T-cell (primary cell): ENCODE measurements around the gene RUNX1. TPM values are rescaled to one million over a fixed set of nuclear protein-coding genes. Genes with fewer than 3 reads are reported as not detected.

Experiments
- ATAC-seq, 4 experiments: fragments of 200-7000 bp in 3 of 4; fragments of 150-1000 bp in 1 of 4; cut with Tn5 transposase; replicated peaks in 1 of 4; 1 replicate in 3 of 4; 2 replicates in 1 of 4; pipeline ENCODE4 v1.10.0; 2021; ENCODE audit warnings: moderate library complexity in 3 of 4, mild to moderate bottlenecking in 2 of 4, moderate number of reproducible peaks in 1 of 4
- CTCF ChIA-PET, 2 donors: fragments of 300-600 bp; sonication (Branson Sonifier 250); formaldehyde crosslinking; loops; one replicate each; lab custom pipeline; 2022; ENCODE audit warnings: antibody characterized with exemption in 2 of 2; lab: Charles Lee
- POLR2A ChIA-PET, 2 donors: fragments of 300-600 bp; sonication (Branson Sonifier 250); formaldehyde crosslinking; loops; one replicate each; lab custom pipeline; 2022; ENCODE audit warnings: antibody characterized with exemption in 2 of 2; lab: Charles Lee
- DNase-seq, 35 experiments: peaks; one replicate each; pipeline versions ENCODE4 v3.0.0 to v3.0.0-alpha.2; 2013 to 2023
- H3K27ac ChIP-seq: one replicate; pipeline ENCODE4 v1.5.1; 2013; ENCODE audit warnings: low read length
- H3K27me3 ChIP-seq, 2 experiments: replicated peaks in 1 of 2; 1 replicate in 1 of 2; 2 replicates in 1 of 2; pipeline versions ENCODE4 v1.6.1 to v1.7.0; 2013; ENCODE audit warnings: low read length in 1 of 2, mixed read lengths in 1 of 2; ENCODE audit not compliant: control insufficient read depth in 2 of 2, insufficient read depth in 2 of 2; ENCODE audit errors: extremely low read depth in 1 of 2
- H3K36me3 ChIP-seq, 2 donors: 1 replicate in 1 of 2; 2 replicates in 1 of 2; pipeline versions ENCODE4 v1.6.1 to v1.7.0; 2013; ENCODE audit warnings: low read length in 1 of 2; ENCODE audit not compliant: control insufficient read depth in 2 of 2, insufficient read depth in 1 of 2; ENCODE audit errors: extremely low read depth in 1 of 2
- H3K4me1 ChIP-seq, 2 experiments: 1 replicate in 1 of 2; 2 replicates in 1 of 2; pipeline versions ENCODE4 v1.6.1 to v1.7.0; 2013; ENCODE audit warnings: low read length in 2 of 2, mixed read lengths in 1 of 2; ENCODE audit not compliant: insufficient read depth in 2 of 2, control insufficient read depth in 1 of 2; ENCODE audit errors: extremely low read depth in 1 of 2
- H3K4me3 ChIP-seq, 2 donors: 1 replicate in 1 of 2; 2 replicates in 1 of 2; pipeline versions ENCODE4 v1.5.1 to v1.7.0; 2013; ENCODE audit warnings: mild to moderate bottlenecking in 2 of 2, low read length in 1 of 2, moderate library complexity in 1 of 2; ENCODE audit not compliant: control insufficient read depth in 1 of 2; ENCODE audit errors: extremely low read depth in 1 of 2
- H3K9me3 ChIP-seq: 2 replicates; pipeline ENCODE4 v1.7.0; 2013
- H3K27ac Mint-ChIP-seq, 2 donors: one replicate each; pipeline ENCODE4 v1.8.0; 2020 to 2021; ENCODE audit warnings: mild to moderate bottlenecking in 2 of 2, mixed read lengths in 2 of 2
- H3K27me3 Mint-ChIP-seq, 2 donors: one replicate each; pipeline ENCODE4 v1.8.0; 2021 to 2022; ENCODE audit warnings: mixed read lengths in 2 of 2
- H3K36me3 Mint-ChIP-seq: one replicate; pipeline ENCODE4 v1.8.0; 2021; ENCODE audit warnings: mixed read lengths
- H3K4me1 Mint-ChIP-seq, 3 donors: one replicate each; pipeline ENCODE4 v1.8.0; 2020 to 2022; ENCODE audit warnings: mixed read lengths in 3 of 3, mild to moderate bottlenecking in 1 of 3
- H3K4me3 Mint-ChIP-seq, 3 donors: one replicate each; pipeline ENCODE4 v1.8.0; 2020 to 2022; ENCODE audit warnings: mild to moderate bottlenecking in 3 of 3, mixed read lengths in 3 of 3, moderate library complexity in 3 of 3
- H3K9me3 Mint-ChIP-seq, 3 donors: one replicate each; pipeline ENCODE4 v1.8.0; 2020 to 2022; ENCODE audit warnings: mixed read lengths in 3 of 3
- whole genome bisulfite sequencing: methylation state at CpG from one replicate; pipeline ENCODE4 v1.1.5; 2013; ENCODE audit warnings: missing lambda C conversion rate; ENCODE audit not compliant: insufficient coverage; 5-methylcytosine and 5-hydroxymethylcytosine counted together
- total RNA-seq, 35 experiments: library from RNA in 6 of 35; stranded (reverse) in 6 of 35; fragments of 120-200 nt in 1 of 35; gene quantifications; one replicate each; pipeline versions ENCODE4 v1.2.1 to v1.2.4 and lab custom pipeline; 2013 to 2026

The RUNX1 gene
- total RNA-seq, 5 donors from 2014 or later (not counting 1 experiment from before 2014, with no cell fraction given): 87.0 to 117 (median 104) TPM

DNA sequence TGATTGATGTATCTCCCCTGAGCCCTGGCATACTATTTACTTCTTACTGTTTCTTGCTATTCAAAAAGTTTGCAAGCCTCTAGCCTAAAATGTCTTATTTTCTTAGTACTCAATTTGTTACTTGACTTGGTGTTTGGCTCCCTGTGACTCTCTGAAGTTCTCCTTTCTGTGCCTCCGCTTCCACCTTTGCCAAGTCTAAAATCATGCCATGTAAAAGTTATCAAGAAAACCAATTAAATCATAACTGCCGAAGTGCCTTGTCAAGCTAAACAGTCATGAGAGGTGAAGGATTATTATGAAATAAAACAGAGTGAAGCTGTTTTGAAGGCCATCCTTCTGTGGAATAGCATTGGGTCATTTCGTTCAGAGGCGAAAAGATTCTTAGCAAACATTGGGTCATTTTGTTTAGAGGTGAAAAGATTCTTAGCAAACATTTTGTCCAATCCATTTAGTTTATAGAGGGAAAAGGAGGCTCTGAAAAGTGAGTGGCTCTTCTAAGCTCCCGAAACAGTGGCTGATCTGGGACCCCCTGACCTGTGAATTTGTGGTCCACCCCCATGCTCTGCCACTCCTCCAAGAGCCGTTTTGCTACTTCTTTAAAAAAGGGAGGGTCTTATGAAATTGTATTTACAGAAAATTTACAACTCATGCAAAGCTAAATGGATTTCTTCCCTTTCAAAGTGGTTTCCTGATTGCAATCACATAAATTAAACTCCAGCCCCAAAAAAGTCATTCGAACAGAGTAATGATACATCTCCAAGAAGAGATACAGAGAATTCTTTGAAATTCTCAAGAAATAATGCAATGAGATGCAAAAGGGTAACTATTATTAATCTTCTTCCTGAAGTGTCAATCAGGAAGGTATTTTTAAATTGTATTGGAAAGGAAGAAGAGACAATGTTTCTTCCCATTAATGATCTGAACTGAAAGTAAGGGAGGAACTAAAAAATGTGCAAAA lies 141.4 kb downstream of the RUNX1 start:
- H3K4me1 ChIP-seq: peaks cover 9 to 38% of the 10 kb centered on the region in 2 experiments
- Mint-ChIP-seq H3K27ac (peak overlapping the region; percentile 47 to 53), H3K4me1 (peaks cover 80 to 82% (median 82%) of the 10 kb centered on the region in 3 donors), H3K9me3 (no peaks in the 10 kb centered on the region), H3K36me3 (peaks cover 10% of the 10 kb centered on the region), H3K4me3 (peak overlapping the region in 1 of 3 donors; percentile 1), H3K27me3 (no peaks in the 10 kb centered on the region)
- no peak for ATAC-seq
- no CpG with 5 or more reads among the region's 7 CpGs for WGBS
- H3K4me3 ChIP-seq: no peak overlapping the region
- CTCF ChIA-PET: no interaction called here
- H3K36me3 ChIP-seq: no peaks in the 10 kb centered on the region
- no peaks in the 10 kb centered on the region for H3K27me3 ChIP-seq
- no peaks in the 10 kb centered on the region for H3K9me3 ChIP-seq
- DNase-seq: no peak
- POLR2A ChIA-PET: no interaction called here
- H3K27ac ChIP-seq: no peak overlapping the region

DNA sequence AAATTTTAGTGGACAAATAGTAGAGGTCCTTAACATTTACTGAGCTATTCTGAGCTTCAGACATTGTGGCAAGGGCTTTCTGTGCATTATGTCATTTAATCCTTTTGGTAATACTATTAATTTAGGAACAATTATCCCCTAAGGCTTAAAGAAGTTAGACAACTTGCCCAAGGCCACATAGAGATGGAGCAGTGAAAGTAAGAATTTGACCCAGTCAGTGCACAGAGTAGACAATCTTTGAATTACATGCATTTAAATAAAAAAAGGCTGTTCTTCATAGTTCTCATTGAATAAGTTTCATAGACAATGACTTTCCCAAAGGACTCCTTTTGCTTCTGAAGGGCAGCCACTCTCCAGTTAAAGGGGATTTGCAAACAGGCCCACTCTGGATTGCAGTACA lies 142.7 kb downstream of the RUNX1 start:
- no peaks in the 10 kb centered on the region for H3K27me3 Mint-ChIP-seq
- no peaks in the 10 kb centered on the region for H3K9me3 ChIP-seq
- POLR2A ChIA-PET: no interaction called here
- H3K9me3 Mint-ChIP-seq: no peaks in the 10 kb centered on the region
- no peaks in the 10 kb centered on the region for H3K27me3 ChIP-seq
- no peak overlapping the region for H3K27ac ChIP-seq
- CTCF ChIA-PET: no interaction called here
- DNase-seq (no peak), ATAC-seq (no peak)
- H3K27ac Mint-ChIP-seq: peak overlapping the region in 1 of 2 donors; percentile 54
- H3K4me3 ChIP-seq: no peak overlapping the region
- peaks cover 69 to 75% (median 72%) of the 10 kb centered on the region in 3 donors for H3K4me1 Mint-ChIP-seq
- no peaks in the 10 kb centered on the region for H3K36me3 ChIP-seq
- peaks cover 5% of the 10 kb centered on the region for H3K36me3 Mint-ChIP-seq
- peaks cover 9 to 28% of the 10 kb centered on the region in 2 experiments for H3K4me1 ChIP-seq
- H3K4me3 Mint-ChIP-seq: no peak overlapping the region

DNA sequence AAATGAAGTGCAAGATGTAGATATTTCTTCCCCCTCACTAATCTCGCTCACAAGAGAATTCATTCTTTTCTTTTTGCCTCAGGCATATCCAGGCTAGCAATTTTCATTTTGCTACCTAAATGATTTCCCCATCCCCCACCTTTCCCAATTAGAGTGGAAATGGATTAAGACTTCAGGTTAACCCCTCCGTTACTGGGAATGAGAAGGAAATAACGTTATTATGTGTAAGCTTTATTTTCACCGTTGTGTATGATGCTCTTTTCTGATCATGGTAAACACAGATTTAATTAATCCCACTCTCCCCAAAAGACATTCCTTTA lies 143.9 kb downstream of the RUNX1 start:
- Histone ChIP-seq H3K36me3 (peaks cover 0 to 3% of the 10 kb centered on the region in 2 donors), H3K27ac (no peak overlapping the region), H3K9me3 (no peaks in the 10 kb centered on the region), H3K4me3 (no peak overlapping the region), H3K27me3 (no peaks in the 10 kb centered on the region), H3K4me1 (peaks cover 7 to 18% of the 10 kb centered on the region in 2 experiments)
- Mint-ChIP-seq H3K27ac (peak overlapping the region; percentile 1 to 31), H3K4me3 (no peak overlapping the region), H3K4me1 (peaks cover 64 to 67% (median 67%) of the 10 kb centered on the region in 3 donors), H3K9me3 (no peaks in the 10 kb centered on the region), H3K27me3 (no peaks in the 10 kb centered on the region), H3K36me3 (peaks cover 1% of the 10 kb centered on the region)
- ChIA-PET POLR2A (interaction anchor here (0.5 to 0.6 kb wide), 5 partner anchors 8 to 1225 kb away, joined by 3 to 6 read pairs (median 5); no protein-coding TSS in a partner anchor), CTCF (interaction anchor here in 1 of 2 donors (0.7 to 1.0 kb wide), 2 partner anchors 15 to 79 kb away, joined by 4 to 5 read pairs; no protein-coding TSS in a partner anchor)
- WGBS: no CpG with 5 or more reads among the region's 4 CpGs
- DNase-seq (no peak), ATAC-seq (no peak)

DNA sequence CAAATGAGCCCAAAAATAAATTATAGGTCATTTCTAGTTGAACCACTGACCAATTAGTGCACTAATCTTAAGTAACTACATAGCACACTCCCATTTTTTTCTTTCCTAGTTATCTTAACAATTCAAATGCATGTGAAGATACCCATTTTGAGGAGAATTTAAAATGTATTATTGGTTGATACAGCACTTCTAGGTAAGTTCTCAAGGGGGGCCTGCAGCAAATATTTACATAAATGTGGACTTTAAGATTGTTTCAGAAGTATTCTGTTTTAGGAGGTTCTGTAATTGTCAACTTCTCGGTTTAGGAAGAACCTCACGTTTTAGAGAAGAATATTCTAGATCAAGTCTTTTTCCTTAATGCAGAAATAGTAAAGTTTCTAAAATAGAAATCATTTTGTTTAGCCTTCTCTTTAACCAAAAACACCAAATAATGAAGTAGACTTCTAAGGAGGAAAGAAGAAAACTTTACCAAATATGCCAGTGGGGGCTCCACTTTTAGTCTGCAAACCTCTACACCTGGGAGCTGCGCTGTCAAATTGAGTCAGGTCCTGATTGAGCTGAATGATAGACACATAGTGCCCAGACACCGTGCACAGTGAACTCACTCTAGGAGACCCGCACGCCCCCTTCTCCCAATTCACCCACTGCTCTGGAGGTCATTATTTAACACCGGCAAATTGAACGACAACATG lies 144.4 kb downstream of the RUNX1 start:
- Mint-ChIP-seq H3K9me3 (no peaks in the 10 kb centered on the region), H3K27me3 (no peaks in the 10 kb centered on the region), H3K36me3 (peaks cover under 1% of the 10 kb centered on the region), H3K27ac (peak overlapping the region in 1 of 2 donors; percentile 4), H3K4me3 (no peak overlapping the region), H3K4me1 (peaks cover 59 to 64% (median 62%) of the 10 kb centered on the region in 3 donors)
- Histone ChIP-seq H3K9me3 (no peaks in the 10 kb centered on the region), H3K36me3 (peaks cover 0 to 3% of the 10 kb centered on the region in 2 donors), H3K27me3 (no peaks in the 10 kb centered on the region), H3K4me3 (no peak overlapping the region), H3K27ac (no peak overlapping the region), H3K4me1 (peaks cover 7 to 13% of the 10 kb centered on the region in 2 experiments)
- CTCF ChIA-PET: interaction anchor here in 1 of 2 donors (1.0 to 1.7 kb wide), 3 partner anchors 15 to 496 kb away, joined by 3 to 5 read pairs (median 3); no protein-coding TSS in a partner anchor
- 90% methylated on average over 2 of the region's 8 CpGs for WGBS
- no peak for DNase-seq
- POLR2A ChIA-PET: interaction anchor here (0.5 to 0.6 kb wide), 2 partner anchors 71 to 1225 kb away, joined by 3 to 5 read pairs; no protein-coding TSS in a partner anchor
- ATAC-seq: no peak

DNA sequence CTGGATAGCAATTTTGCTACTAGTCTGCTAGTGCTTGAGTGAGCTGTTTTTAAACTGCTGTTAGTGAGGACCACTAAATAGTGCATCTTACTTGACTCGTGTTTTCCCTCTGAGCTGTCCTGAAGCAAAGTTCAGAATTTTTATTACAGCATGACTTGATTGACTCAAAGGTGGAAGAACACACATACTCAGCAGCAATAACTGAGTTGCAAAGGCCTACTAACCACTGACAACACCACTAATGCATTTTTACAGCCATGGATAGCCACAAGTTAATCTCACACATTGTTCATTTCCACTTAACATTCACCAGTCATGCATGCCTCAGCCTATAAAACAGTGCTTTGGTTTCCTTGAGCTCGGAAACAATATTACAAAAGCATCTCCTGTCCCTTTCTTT lies 148.7 kb downstream of the RUNX1 start:
- Histone ChIP-seq H3K27me3 (no peaks in the 10 kb centered on the region), H3K4me3 (no peak overlapping the region), H3K4me1 (peaks cover 0 to 2% of the 10 kb centered on the region in 2 experiments), H3K9me3 (no peaks in the 10 kb centered on the region), H3K36me3 (peaks cover 0 to 15% of the 10 kb centered on the region in 2 donors), H3K27ac (no peak overlapping the region)
- Mint-ChIP-seq H3K36me3 (peaks cover 25% of the 10 kb centered on the region), H3K4me1 (peaks cover 37 to 51% (median 38%) of the 10 kb centered on the region in 3 donors), H3K4me3 (no peak overlapping the region), H3K27me3 (no peaks in the 10 kb centered on the region), H3K27ac (no peak overlapping the region), H3K9me3 (peaks cover 0 to 5% (median 0%) of the 10 kb centered on the region in 3 donors)
- ATAC-seq (no peak), DNase-seq (no peak)
- 71% methylated on average over 1 of the region's 2 CpGs for WGBS
- POLR2A ChIA-PET: interaction anchor here in 1 of 2 donors (0.6 kb wide), 1 partner anchor 140 kb away, joined by 6 read pairs; no protein-coding TSS in a partner anchor
- CTCF ChIA-PET: interaction anchor here (0.5 to 1.9 kb wide), 4 partner anchors 7 to 500 kb away, joined by 3 to 5 read pairs (median 4); no protein-coding TSS in a partner anchor

DNA sequence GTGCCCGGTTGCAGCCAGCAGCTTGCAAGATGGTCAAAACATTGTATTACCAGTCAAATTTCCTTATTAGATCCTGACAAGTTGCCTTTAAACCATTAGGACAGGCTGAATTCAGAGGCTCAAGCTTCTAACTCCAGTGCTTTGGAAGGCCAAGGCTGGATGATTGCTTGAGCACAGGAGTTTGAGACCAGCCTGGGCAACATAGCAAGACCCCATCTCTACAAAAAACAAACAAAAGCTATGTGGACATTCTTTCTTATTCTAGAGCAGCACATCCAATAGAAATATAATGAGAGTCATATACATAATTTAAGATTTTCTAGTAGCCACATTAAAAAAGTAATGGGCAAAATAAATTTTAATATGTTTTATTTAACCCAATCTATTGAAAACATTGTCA lies 149.3 kb downstream of the RUNX1 start:
- Histone ChIP-seq H3K4me3 (no peak overlapping the region), H3K9me3 (no peaks in the 10 kb centered on the region), H3K27ac (no peak overlapping the region), H3K27me3 (no peaks in the 10 kb centered on the region), H3K4me1 (peaks cover 0 to 2% of the 10 kb centered on the region in 2 experiments), H3K36me3 (peaks cover 0 to 15% of the 10 kb centered on the region in 2 donors)
- DNase-seq (no peak), ATAC-seq (no peak)
- 100% methylated on average over 1 of the region's 1 CpG for WGBS
- Mint-ChIP-seq H3K27me3 (no peaks in the 10 kb centered on the region), H3K9me3 (peaks cover 0 to 5% (median 0%) of the 10 kb centered on the region in 3 donors), H3K4me3 (no peak overlapping the region), H3K36me3 (peaks cover 25% of the 10 kb centered on the region), H3K4me1 (peaks cover 37 to 51% (median 38%) of the 10 kb centered on the region in 3 donors), H3K27ac (peak overlapping the region in 1 of 2 donors; percentile 23)
- CTCF ChIA-PET: interaction anchor here (0.5 to 1.0 kb wide), 3 partner anchors 12 to 501 kb away, joined by 3 to 4 read pairs (median 4); no protein-coding TSS in a partner anchor
- POLR2A ChIA-PET: no interaction called here
